Raji (cell line): Measurements from ENCODE around the gene NFKBIE.

Experiments
- POLR2A ChIP-seq: IDR thresholded peaks from 2 replicates; pipeline ENCODE4 v1.6.1; 2011; ENCODE audit warnings: low read depth, low read length, control low read depth; ENCODE audit not compliant: insufficient read depth

NFKBIE gene

DNA sequence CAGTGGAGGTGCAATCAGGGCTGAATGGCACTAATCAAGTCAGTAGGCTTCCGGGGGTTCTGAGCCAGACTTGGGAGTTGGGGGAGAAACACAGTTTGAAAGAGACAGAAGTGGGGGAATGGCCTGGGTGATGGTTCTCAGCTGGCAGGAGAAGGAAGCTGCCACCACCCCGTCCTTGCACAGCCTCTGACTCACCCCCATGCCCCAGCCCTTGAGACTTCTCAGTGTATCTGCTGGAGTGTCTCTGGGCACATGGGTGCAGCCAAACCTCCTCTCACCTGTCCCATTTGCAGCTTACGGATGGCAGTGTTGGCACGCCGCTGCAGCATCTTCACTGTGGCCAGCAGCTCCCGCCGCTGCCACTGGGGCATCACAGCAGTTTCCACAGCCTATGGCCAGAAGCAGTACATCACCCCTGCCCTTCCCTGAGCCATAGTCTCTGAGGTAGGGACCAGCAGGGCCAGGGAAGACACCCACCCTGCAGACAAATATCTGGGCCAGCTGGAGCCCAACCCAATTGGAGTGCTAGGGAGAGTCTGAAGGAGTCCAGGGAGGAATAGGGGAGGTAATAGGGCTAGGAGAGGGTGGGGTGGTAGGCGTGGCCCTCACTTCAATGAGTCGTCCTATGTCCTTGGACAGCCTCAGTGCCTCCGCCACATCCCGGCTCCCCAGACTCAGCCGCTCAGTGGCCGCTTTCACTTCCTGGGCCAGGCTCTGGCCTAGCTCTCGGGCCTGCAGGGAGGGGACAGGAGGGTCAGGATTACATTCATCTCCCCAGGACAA, 36.6 kb upstream of the NFKBIE start:
- TF ChIP-seq POLR2A: no peak

DNA sequence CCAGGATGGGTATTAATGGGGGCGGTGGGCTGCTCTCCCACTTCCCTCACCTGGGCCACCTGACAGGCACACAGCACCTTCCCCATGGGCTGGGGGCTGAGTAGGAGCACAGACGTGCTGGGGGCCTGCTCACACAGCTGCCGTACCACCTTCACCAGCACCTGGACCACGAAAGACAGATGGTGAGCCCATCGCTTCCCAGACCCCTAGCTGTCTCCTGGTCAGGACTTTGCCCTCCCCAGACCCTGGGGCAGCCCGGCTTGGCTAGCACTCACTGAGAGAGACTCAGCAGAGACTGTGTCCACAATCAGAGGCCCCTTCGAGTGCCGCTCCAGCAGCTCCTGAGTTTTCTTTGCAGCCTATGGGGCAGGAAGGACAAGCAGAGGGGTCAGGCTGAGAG, 35.8 kb upstream of the NFKBIE start:
- TF ChIP-seq POLR2A: no peak

DNA sequence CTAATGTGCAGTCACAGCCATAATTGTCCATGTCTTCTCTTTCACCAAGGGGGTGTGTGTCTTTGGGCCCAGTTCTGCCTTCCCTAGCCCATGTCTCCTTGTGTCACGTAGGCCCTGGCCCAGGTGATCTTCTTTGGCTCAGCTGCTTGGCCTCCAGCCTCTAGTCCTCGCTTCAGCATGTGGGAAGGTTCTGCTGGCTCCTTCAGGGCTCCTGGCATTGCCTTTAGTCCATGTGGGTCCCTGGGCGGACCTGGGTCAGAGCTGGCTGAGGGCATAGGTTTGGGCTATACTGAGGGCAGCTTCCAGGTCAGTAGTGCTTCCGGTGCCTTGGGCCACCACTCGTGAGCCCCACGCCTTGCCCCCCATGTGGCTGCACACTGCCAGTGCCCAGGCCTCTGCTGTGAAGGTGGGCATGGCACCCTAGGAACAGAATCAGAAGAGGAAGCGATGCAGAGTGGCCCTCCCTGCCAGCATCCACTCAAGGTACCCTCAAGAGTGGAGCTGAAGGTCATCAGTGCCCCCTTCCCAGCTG, 35.0 kb upstream of the NFKBIE start:
- TF ChIP-seq POLR2A: no peak

DNA sequence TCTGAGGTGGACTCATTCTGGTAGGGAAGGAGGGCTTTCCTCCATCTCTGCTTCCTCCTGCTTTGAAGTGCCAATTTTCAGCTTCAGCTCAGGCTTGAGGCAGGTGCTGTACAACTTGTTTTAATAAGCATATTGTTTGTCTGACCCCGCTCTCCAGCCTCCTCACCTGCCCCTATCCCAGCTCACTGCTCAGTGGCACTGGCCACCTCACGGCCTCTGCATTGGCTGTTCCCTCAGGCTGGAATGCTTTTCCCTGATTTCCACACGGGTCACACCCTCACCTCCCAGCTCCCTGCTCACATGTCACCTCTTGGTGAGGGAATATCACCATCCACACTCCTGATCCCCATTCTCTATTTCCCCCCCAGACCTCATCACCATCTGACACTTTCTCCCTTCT, 33.5 kb upstream of the NFKBIE start:
- TF ChIP-seq POLR2A: no peak

DNA sequence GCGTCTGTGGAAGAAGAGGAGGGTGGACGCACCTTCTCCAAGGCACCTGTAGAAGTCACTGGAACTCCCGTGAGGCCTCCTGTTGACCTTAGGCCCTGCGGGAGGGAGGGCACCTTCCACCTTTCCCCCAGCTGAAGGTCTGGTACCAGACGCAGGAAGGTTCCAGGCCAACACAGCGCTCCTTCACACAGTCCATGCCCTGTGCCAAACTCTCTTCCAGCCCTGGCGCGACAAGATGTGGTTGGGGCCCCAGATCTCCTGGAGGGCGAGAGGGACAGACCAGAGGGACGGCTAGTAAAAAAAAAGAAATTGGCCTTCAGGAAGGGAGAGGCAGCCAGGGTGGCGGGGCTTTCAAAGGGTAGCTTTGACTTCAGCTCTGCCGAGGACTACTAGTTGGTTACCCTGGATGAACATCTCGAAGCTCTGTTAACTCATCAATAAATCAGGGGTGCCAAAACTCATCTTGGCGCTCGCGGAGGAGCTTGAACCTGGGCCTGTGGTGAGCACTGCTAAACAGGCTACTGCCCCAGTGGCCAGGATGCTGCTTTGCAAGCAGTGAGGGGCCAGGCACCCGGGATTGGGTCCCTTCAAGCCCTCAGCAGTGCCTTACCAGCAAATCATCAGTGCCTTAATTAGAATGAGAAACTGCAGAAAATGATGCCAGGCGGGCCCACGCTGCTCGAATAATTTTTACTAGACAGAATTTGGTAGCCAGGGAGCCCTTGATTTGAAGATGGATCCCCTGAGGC, 32.9 kb upstream of the NFKBIE start:
- no peak for TF ChIP-seq POLR2A

DNA sequence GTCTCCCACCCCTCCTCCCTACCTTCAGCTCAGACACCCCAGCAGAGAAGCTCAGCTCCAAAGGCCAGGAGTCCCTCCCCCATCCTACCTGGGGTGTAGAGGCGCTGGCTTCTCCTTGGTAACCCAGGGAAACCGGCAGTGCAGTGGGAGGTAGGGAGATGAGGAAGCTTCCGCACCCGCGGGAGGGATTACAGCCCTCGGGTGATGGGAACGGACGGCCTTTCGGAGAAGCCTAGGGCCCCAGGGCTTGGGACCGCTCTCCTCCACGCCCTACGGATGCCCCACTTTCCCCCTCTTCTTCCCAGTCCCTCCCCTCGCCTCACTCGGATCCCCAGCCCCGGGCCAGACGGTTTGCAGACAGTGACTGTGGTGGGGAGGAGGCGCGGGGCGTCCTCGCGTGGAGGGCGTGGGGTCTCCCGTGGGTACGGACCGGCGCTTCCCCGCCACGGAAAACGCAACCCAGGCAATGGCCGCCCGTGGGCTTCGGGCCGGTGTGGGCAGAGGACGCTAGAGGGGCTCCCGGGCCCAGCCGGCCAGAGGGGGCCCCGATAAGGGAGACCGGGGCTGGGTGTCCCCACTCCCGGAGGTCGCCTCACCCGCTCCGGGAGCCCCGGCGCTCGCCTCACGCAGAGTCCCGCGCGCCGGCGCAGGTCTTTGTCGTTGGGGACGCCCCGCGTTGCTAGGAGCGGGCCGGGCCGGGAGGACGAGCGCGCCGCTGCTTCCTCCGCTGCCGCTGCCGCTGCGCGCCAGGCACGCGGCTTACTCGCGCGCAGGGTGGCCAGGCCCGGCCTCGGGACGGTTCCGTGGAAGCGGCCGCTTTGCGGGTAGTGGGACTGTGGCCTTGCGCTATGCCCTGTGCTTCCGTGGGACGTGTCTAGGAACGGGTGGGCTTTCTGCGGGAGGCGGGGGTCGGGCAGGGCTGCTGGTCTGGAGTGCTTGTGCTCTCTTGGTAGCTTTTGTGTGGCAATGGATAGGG, 32.0 kb upstream of the NFKBIE start:
- no peak for TF ChIP-seq POLR2A

DNA sequence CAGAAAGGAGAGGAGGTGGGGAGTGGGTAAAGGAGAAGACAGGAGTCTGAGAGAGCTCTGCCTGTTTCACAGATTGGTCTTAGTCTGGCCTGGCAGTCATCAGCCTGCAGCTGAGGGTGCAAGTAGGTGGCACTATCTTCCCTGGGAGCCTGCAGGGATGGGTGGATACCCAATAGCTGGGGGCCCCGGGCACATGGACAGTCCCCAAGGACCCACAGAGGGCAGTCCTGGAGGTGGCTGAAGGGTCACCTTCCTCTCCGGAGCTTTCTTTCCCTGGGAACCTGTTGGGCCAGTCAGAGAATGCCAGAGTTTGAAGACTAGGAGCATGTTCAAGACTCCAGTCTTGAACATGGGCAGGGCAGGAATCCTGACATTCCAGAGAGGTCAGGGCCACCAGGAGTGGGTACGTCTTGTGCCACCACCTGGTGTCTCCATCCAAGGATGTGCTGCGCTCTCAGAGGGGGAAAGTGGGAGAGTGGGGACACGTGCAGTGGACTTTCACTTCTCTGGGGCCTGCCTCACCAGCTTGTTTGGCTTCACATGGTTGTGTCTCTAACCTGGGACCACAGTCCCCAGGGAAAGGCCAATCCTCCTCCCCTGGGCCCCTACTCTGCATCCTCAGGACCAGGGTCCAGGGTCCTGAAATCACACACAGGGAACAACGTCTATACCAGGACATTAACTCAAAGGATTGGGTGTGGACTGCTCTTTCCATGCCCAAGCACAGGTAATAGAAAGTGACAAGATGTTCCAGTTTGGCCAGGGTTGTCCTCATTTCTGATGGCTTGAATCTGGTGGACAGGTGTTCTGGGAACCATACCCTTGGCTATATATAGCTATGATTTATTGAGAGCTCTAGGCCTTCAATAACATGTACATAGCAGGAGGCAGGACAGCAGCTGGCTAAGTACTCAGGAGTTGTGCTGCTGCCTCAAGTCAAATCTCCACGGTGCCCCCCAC, 29.8 kb upstream of the NFKBIE start:
- TF ChIP-seq POLR2A: peak; percentile 29; the same call in 1 of the 2 replicates

DNA sequence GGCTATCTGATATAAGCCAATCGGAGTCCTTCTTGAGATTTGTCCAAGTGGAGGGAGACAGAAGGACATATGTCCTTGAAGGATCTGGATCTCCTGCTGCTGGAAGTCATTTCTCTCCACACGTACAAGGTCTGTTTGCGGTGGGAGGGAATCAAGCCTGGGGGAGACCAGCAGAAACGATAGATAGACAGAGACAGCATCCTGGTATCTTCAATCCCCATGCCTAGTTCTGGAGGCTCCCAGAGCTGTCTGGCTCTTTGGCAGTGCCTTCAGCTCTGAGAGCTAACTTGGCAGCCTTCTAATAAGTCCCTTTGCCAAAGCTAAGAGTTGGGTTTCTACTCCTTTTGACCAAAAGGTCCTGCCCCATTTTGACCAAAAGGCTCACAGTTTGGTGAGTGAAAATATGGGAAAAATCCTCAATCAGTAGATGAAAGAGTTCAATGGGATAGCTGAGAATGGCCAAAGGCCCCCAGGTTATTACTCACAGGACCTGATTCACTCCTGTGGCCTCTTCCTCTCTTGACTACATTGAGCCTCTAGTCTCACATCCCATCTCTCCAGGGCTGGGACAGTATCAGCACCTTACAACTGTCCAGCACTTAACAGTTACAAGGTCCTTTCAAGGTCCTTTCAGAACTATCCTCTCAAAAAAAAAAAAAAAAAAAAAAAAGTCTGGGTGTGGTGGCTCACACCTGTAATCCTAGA, 27.5 kb upstream of the NFKBIE start:
- no peak for TF ChIP-seq POLR2A

DNA sequence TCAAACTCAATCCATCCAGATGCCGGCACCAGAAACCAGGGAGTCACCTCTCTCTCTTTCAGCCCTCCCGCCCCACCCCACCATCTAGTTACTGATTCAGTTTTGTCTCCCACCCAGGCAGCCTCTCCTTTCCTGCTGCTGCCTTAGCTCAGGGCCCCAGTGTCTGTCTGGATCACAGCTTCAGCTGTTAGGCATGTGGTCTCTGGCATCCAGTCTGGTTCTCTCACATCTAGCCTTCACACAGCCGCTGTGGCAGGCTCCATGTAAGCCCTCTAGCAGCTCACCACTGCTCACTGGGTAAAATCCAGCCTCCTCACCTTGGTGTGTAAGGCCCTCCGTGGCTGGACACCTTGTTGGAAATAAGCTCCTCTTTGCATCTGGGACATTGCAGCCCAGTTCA, 26.5 kb upstream of the NFKBIE start:
- TF ChIP-seq POLR2A: no peak

DNA sequence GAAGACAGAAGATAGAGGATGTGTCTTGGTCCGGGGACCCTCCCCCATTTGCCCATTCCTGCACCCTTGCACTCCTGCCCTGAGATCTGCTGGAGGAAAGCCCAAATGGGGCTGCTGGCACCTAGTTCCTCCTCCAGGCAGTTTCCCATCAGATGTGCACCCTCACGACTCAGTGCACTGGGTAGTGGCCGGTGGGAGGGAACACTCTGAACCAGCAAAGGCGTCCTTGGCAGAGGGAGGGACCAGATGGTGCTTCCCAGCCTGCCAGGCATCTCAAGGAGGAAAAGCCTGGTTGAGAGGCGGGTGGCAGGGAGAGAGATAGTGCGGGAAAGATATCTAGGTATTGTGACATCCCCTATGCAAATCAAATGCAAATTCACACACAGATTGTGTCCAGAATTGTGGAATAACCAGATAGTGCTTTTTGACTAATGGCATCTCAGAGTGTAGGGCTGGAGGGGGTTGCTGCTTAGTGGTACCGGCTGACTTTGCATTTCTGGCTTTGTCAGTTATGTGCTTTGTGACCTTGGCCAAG, 24.4 kb upstream of the NFKBIE start:
- no peak for TF ChIP-seq POLR2A

DNA sequence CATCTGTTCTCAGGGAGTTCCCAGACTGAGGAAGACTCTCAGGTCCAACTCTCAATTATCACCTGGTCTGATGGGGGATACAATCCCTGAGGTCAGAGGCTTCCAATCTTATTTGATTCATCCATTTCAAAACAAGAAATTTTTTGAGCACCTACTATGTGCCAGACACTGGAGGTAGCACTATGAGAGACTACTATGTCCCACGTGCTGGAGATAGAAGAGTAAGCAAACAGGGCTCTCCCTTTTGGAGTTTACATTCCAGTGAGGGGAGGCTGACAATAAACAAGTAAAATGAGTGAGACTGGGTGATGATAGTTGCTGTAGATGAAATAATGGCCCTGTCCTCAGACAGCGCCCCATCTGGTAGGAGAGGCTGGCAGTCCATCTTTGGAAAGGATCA, 21.4 kb upstream of the NFKBIE start:
- no peak for TF ChIP-seq POLR2A

DNA sequence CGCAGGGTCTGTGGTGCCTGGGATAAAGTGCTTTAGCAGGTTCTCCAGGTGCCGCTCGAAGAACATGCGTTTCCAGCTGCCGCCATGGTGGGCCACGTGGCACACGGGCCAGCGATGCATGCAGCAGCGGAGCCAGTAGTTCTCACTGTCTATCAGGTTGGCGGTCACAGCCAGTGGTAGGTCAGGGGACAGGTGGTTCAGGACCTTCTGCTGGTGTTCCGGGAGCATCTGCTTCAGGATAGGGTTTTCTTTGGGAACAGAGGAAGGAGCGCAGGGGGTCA, 20.9 kb upstream of the NFKBIE start:
- TF ChIP-seq POLR2A: no peak

DNA sequence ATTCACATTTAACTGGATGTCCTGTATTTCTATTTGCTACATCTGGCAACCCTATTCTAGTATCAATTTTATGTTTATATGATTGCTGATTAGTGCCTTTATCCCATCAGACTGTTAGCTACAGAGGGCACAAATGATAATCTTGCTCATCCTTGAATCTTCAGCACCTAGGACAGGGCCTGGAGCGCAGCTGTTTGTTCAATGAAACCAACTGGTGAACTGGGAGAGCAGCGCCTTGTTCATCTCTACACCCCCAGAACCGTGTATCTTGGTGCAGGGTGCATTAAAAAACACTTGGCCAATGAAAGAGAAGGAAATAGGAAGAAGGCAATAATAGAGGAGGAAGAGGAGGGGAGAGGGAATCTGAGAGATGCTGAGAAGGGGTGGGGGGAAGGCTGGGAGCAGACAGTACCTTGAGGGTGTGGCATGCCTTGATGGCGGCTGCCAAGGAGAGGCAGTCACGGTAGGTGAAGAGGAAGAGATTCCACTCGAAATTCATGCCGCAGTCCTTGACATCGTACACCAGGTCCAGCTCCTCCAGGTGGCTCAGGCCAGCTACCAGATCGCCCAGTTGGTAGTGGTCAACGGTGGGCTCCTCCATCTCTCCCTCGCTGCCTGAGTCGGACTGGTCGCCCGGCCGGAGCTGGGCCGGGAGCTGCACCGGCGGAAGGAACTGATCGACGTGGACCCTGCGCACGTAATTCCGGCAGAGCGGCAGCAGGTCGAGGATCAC, 20.4 kb upstream of the NFKBIE start:
- no peak for TF ChIP-seq POLR2A
